H9 (cell line): ENCODE measurements around the gene USP12. TPM values are rescaled to one million over a fixed set of nuclear protein-coding genes. Genes with fewer than 3 reads are reported as not detected.

Experiments
- DNase-seq: peaks from one replicate; pipeline ENCODE4 v3.0.0-alpha.2; 2017
- H2AFZ ChIP-seq: one replicate; pipeline ENCODE4 v1.6.1; 2013; ENCODE audit warnings: mild to moderate bottlenecking, low read length, control low read depth, moderate library complexity
- H2AK5ac ChIP-seq: 2 replicates; pipeline ENCODE4 v1.6.1; 2013; ENCODE audit warnings: low read length, control low read depth, mixed read lengths; ENCODE audit not compliant: insufficient read length
- H2BK120ac ChIP-seq: one replicate; pipeline ENCODE4 v1.6.1; 2013; ENCODE audit warnings: low read depth, mild to moderate bottlenecking, low read length, control low read depth, inconsistent platforms; ENCODE audit not compliant: poor library complexity, severe bottlenecking
- H2BK12ac ChIP-seq: 2 replicates; pipeline ENCODE4 v1.6.1; 2013; ENCODE audit warnings: low read length, control low read depth, mixed read lengths, low read depth; ENCODE audit not compliant: insufficient read length
- H2BK15ac ChIP-seq: 2 replicates; pipeline ENCODE4 v1.6.1; 2013; ENCODE audit warnings: low read depth, low read length, control low read depth
- H2BK20ac ChIP-seq: one replicate; pipeline ENCODE4 v1.6.1; 2013; ENCODE audit warnings: low read depth, mild to moderate bottlenecking, low read length, control low read depth, inconsistent platforms; ENCODE audit not compliant: poor library complexity, severe bottlenecking
- H2BK5ac ChIP-seq: 2 replicates; pipeline ENCODE4 v1.6.1; 2013; ENCODE audit warnings: low read length, control low read depth, mixed read lengths; ENCODE audit not compliant: insufficient read length
- H3K14ac ChIP-seq: 2 replicates; pipeline ENCODE4 v1.6.1; 2013; ENCODE audit warnings: low read length, control low read depth; ENCODE audit not compliant: insufficient read depth
- H3K18ac ChIP-seq: 2 replicates; pipeline ENCODE4 v1.6.1; 2013; ENCODE audit warnings: low read depth, mild to moderate bottlenecking, mixed read lengths, low read length, control low read depth; ENCODE audit not compliant: insufficient read length
- H3K23ac ChIP-seq: 2 replicates; pipeline ENCODE4 v1.6.1; 2013; ENCODE audit warnings: low read length, control low read depth, mixed read lengths, low read depth; ENCODE audit not compliant: insufficient read length
- H3K23me2 ChIP-seq: 2 replicates; pipeline ENCODE4 v1.6.1; 2013; ENCODE audit warnings: low read depth, mild to moderate bottlenecking, mixed read lengths, low read length, control low read depth; ENCODE audit not compliant: insufficient read length, poor library complexity, severe bottlenecking
- H3K27ac ChIP-seq: 2 replicates; pipeline ENCODE4 v1.5.1; 2013; ENCODE audit warnings: low read length, control low read depth, mixed read lengths, low read depth; ENCODE audit not compliant: insufficient read length
- H3K27me3 ChIP-seq: 2 replicates; pipeline ENCODE4 v1.6.1; 2013; ENCODE audit warnings: low read length, control low read depth, inconsistent platforms; ENCODE audit not compliant: insufficient read depth
- H3K4ac ChIP-seq: 2 replicates; pipeline ENCODE4 v1.6.1; 2013; ENCODE audit warnings: low read depth, mild to moderate bottlenecking, control low read depth, inconsistent platforms, low read length, moderate library complexity
- H3K4me1 ChIP-seq: 2 replicates; pipeline ENCODE4 v1.6.1; 2013; ENCODE audit warnings: low read length, control low read depth, inconsistent platforms; ENCODE audit not compliant: insufficient read depth
- H3K4me2 ChIP-seq: 2 replicates; pipeline ENCODE4 v1.6.1; 2013; ENCODE audit warnings: low read length, control low read depth, mixed read lengths; ENCODE audit not compliant: insufficient read length, insufficient read depth
- H3K56ac ChIP-seq: 2 replicates; pipeline ENCODE4 v1.6.1; 2013; ENCODE audit warnings: low read depth, mild to moderate bottlenecking, mixed read lengths, low read length, control low read depth; ENCODE audit not compliant: insufficient read length
- H3K79me1 ChIP-seq: 2 replicates; pipeline ENCODE4 v1.6.1; 2013; ENCODE audit warnings: low read depth, mild to moderate bottlenecking, moderate library complexity, low read length, control low read depth, inconsistent platforms; ENCODE audit not compliant: insufficient read depth, poor library complexity, severe bottlenecking
- H3K79me2 ChIP-seq: 2 replicates; pipeline ENCODE4 v1.6.1; 2013; ENCODE audit warnings: low read length, control low read depth, inconsistent platforms; ENCODE audit not compliant: insufficient read depth
- H3K9ac ChIP-seq: 2 replicates; pipeline ENCODE4 v1.6.1; 2013; ENCODE audit warnings: low read length, control low read depth, mixed read lengths; ENCODE audit not compliant: insufficient read length; ENCODE audit errors: extremely low read depth
- H3K9me3 ChIP-seq: one replicate; pipeline ENCODE4 v1.6.1; 2013; ENCODE audit warnings: low read depth, low read length, inconsistent platforms; ENCODE audit not compliant: control insufficient read depth
- H3T11ph ChIP-seq: one replicate; pipeline ENCODE4 v1.6.1; 2013; ENCODE audit warnings: mild to moderate bottlenecking, low read length, control low read depth, inconsistent platforms
- H4K20me1 ChIP-seq: one replicate; pipeline ENCODE4 v1.6.1; 2013; ENCODE audit not compliant: control insufficient read depth, insufficient read length, insufficient read depth
- H4K5ac ChIP-seq: 2 replicates; pipeline ENCODE4 v1.6.1; 2013; ENCODE audit warnings: low read depth, mild to moderate bottlenecking, mixed read lengths, low read length, control low read depth; ENCODE audit not compliant: insufficient read length
- H4K8ac ChIP-seq: replicated peaks from 2 replicates; pipeline ENCODE4 v1.6.1; 2013; ENCODE audit warnings: low read length, control low read depth, mixed read lengths, low read depth; ENCODE audit not compliant: insufficient read length
- H4K91ac ChIP-seq: 2 replicates; pipeline ENCODE4 v1.6.1; 2013; ENCODE audit warnings: low read depth, mild to moderate bottlenecking, moderate library complexity, mixed read lengths, low read length, control low read depth; ENCODE audit not compliant: insufficient read length
- H3K27ac Mint-ChIP-seq, 3 experiments: 2 replicates in 2 of 3; 3 replicates in 1 of 3; pipeline ENCODE4 v1.8.0; 2020 to 2021; ENCODE audit warnings: mixed read lengths in 3 of 3, mild to moderate bottlenecking in 1 of 3, moderate library complexity in 1 of 3
- H3K27me3 Mint-ChIP-seq: 2 replicates; pipeline ENCODE4 v1.8.0; 2021; ENCODE audit warnings: low read depth, mild to moderate bottlenecking, moderate library complexity, mixed read lengths
- H3K36me3 Mint-ChIP-seq, 3 experiments: 2 replicates in 2 of 3; 3 replicates in 1 of 3; pipeline ENCODE4 v1.8.0; 2020 to 2021; ENCODE audit warnings: low read depth in 3 of 3, mixed read lengths in 3 of 3; ENCODE audit not compliant: insufficient read depth in 1 of 3
- H3K4me1 Mint-ChIP-seq, 2 experiments: 2 replicates each; pipeline ENCODE4 v1.8.0; 2020; ENCODE audit warnings: mixed read lengths in 2 of 2
- H3K4me3 Mint-ChIP-seq, 2 experiments: 2 replicates in 1 of 2; 3 replicates in 1 of 2; pipeline ENCODE4 v1.8.0; 2020 to 2021; ENCODE audit warnings: mild to moderate bottlenecking in 2 of 2, mixed read lengths in 2 of 2, moderate library complexity in 1 of 2
- H3K9me3 Mint-ChIP-seq, 2 experiments: 2 replicates in 1 of 2; 3 replicates in 1 of 2; pipeline ENCODE4 v1.8.0; 2020; ENCODE audit warnings: mild to moderate bottlenecking in 2 of 2, mixed read lengths in 2 of 2, moderate library complexity in 1 of 2
- WGBS: extraction: QIAGEN DNeasy Blood & Tissue Kit; methylation state at CpG from one replicate; pipeline ENCODE4 v1.1.7; 2013; ENCODE audit warnings: missing lambda C conversion rate, low lambda C conversion rate, mixed read lengths; ENCODE audit not compliant: insufficient read length; ENCODE audit errors: extremely low coverage; 5-methylcytosine and 5-hydroxymethylcytosine counted together
- total RNA-seq: library from RNA; stranded (reverse); gene quantifications from 2 replicates; pipeline ENCODE4 v1.2.1, GENCODE V29; 2021
- TF ChIP-seq, protein P1 (sequence below): fragments of 200-600 bp; sonication (generic); conservative IDR thresholded peaks from 3 replicates; pipeline ENCODE4 v1.8.0; 2021; ENCODE audit warnings: antibody characterized with exemption, mild to moderate bottlenecking

USP12 gene
- total RNA-seq, 1 experiment from 2014 or later = 24.8 TPM

DNA sequence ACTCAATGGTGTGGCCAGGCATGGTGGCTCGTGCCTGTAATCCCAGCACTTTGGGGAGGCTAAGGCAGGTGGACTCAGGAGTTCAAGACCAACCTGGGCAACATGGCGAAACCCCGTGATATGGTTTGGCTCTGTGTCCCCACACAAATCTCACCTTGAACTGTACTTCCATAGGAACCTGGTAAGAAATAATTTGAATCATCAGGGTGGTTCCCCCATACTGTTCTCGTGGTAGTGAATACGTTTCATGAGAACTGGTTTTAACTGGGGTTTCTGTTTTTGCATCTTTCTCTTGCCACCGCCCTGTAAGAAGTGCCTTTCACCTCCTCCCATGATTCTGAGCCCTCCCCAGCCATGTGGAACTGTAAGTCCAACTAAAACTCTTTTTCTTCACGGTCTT, 49.6 kb downstream of the USP12 start:
- H4K20me1 ChIP-seq = no peaks in the 10 kb centered on the region
- no peak overlapping the region for H3K14ac ChIP-seq
- H2BK15ac ChIP-seq = no peak overlapping the region
- no peak overlapping the region for H3K23ac ChIP-seq
- TF ChIP-seq, protein P1, sequence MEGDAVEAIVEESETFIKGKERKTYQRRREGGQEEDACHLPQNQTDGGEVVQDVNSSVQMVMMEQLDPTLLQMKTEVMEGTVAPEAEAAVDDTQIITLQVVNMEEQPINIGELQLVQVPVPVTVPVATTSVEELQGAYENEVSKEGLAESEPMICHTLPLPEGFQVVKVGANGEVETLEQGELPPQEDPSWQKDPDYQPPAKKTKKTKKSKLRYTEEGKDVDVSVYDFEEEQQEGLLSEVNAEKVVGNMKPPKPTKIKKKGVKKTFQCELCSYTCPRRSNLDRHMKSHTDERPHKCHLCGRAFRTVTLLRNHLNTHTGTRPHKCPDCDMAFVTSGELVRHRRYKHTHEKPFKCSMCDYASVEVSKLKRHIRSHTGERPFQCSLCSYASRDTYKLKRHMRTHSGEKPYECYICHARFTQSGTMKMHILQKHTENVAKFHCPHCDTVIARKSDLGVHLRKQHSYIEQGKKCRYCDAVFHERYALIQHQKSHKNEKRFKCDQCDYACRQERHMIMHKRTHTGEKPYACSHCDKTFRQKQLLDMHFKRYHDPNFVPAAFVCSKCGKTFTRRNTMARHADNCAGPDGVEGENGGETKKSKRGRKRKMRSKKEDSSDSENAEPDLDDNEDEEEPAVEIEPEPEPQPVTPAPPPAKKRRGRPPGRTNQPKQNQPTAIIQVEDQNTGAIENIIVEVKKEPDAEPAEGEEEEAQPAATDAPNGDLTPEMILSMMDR = no peak
- H3K18ac ChIP-seq = no peak overlapping the region
- peaks cover 28 to 34% of the 10 kb centered on the region in 2 experiments for H3K9me3 Mint-ChIP-seq
- no peak overlapping the region for H3K9ac ChIP-seq
- peaks cover 18% of the 10 kb centered on the region for H3K9me3 ChIP-seq
- no peak overlapping the region for H3K4ac ChIP-seq
- H3K23me2 ChIP-seq = no peaks in the 10 kb centered on the region
- H3K27ac ChIP-seq = no peak overlapping the region
- no peak overlapping the region for H3K4me2 ChIP-seq
- H3K4me1 ChIP-seq = peaks cover 9% of the 10 kb centered on the region
- no peak overlapping the region for H4K8ac ChIP-seq
- no peaks in the 10 kb centered on the region for H3K79me1 ChIP-seq
- no peak overlapping the region for H2BK12ac ChIP-seq
- H3T11ph ChIP-seq = no peak overlapping the region
- H3K4me1 Mint-ChIP-seq = peaks cover 44 to 45% of the 10 kb centered on the region in 2 experiments
- no peak for DNase-seq
- H3K27me3 ChIP-seq = no peaks in the 10 kb centered on the region
- no peak overlapping the region for H2BK20ac ChIP-seq
- H2AFZ ChIP-seq = no peak overlapping the region
- no peak overlapping the region for H3K56ac ChIP-seq
- H3K4me3 Mint-ChIP-seq = no peak overlapping the region
- no peaks in the 10 kb centered on the region for H3K27me3 Mint-ChIP-seq
- H3K79me2 ChIP-seq = peaks cover 20% of the 10 kb centered on the region; the same call in 1 of the 2 replicates
- H3K27ac Mint-ChIP-seq = peak overlapping the region; percentile 14 to 35 (median 17); a peak in 3 of 7 replicates
- no peak overlapping the region for H2AK5ac ChIP-seq
- peaks cover 35 to 43% (median 37%) of the 10 kb centered on the region in 3 experiments for H3K36me3 Mint-ChIP-seq
- no peak overlapping the region for H2BK5ac ChIP-seq
- H4K91ac ChIP-seq = no peak overlapping the region
- H4K5ac ChIP-seq = no peak overlapping the region
- no CpG with 5 or more reads among the region's 7 CpGs for WGBS
- no peak overlapping the region for H2BK120ac ChIP-seq
